Activated CD4-positive, alpha-beta memory T cell treated with anti-CD3 and anti-CD28 coated beads, Interleukin-2, amount 10 ng/mL, durations not matched to agents 7 days and 5 days (primary cell): Measurements from ENCODE around the gene LRRC73. TPM values are rescaled to one million over a fixed set of nuclear protein-coding genes. Genes with fewer than 3 reads are reported as not detected.
"Not testable (repeated sequence)": the region's sequence is repeated elsewhere in the genome, so short reads cannot be mapped to it uniquely, and the experiment has no call there.

Source experiments
- CTCF ChIA-PET: fragments of 350-600 bp; sonication (Branson Sonifier 250); formaldehyde crosslinking; loops from one replicate; lab custom pipeline; 2021; ENCODE audit warnings: antibody characterized with exemption, inconsistent platforms; lab: Charles Lee
- POLR2A ChIA-PET: fragments of 350-600 bp; sonication (Branson Sonifier 250); formaldehyde crosslinking; loops from one replicate; lab custom pipeline; 2021; ENCODE audit warnings: antibody characterized with exemption; lab: Charles Lee
- DNase-seq: peaks from one replicate; pipeline ENCODE4 v3.0.0-alpha.2; 2020
- H3K27ac Mint-ChIP-seq: one replicate; pipeline ENCODE4 v1.8.0; 2021; ENCODE audit warnings: mild to moderate bottlenecking, mixed read lengths
- H3K27me3 Mint-ChIP-seq: one replicate; pipeline ENCODE4 v1.8.0; 2021; ENCODE audit warnings: mixed read lengths
- H3K36me3 Mint-ChIP-seq: one replicate; pipeline ENCODE4 v1.8.0; 2021; ENCODE audit warnings: low read depth, mixed read lengths
- H3K4me1 Mint-ChIP-seq: one replicate; pipeline ENCODE4 v1.8.0; 2021; ENCODE audit warnings: mixed read lengths
- H3K4me3 Mint-ChIP-seq: one replicate; pipeline ENCODE4 v1.8.0; 2021; ENCODE audit warnings: mild to moderate bottlenecking, mixed read lengths
- H3K9me3 Mint-ChIP-seq: one replicate; pipeline ENCODE4 v1.8.0; 2021; ENCODE audit warnings: mixed read lengths
- total RNA-seq, 2 experiments: library from RNA; stranded (reverse); gene quantifications; one replicate each; pipeline ENCODE4 v1.2.3, GENCODE V29; 2021

LRRC73 gene
- total RNA-seq, result under 1 TPM; 0.23 to 0.25 TPM

- H3K36me3 Mint-ChIP-seq, result peaks cover 41% of the 10 kb centered on the region
- ChIA-PET POLR2A (interaction anchor here (0.6 to 1.6 kb wide), 4 partner anchors 9 to 531 kb away, joined by 3 to 7 read pairs (median 4); partner anchors contain the start of gene PEX6), CTCF (interaction anchor here (1.0 to 1.4 kb wide), 4 partner anchors 14 to 141 kb away, joined by 3 read pairs; partner anchors contain the start of genes DLK2 and ZNF318)
- peaks cover 17% of the 10 kb centered on the region for H3K27me3 Mint-ChIP-seq
- H3K4me3 Mint-ChIP-seq, result peak within 1 kb of the TSS; percentile 79
- peaks cover 30% of the 10 kb centered on the region for H3K4me1 Mint-ChIP-seq
- peak; percentile 80 for DNase-seq
- H3K9me3 Mint-ChIP-seq, result no peaks in the 10 kb centered on the region
- H3K27ac Mint-ChIP-seq, result peak within 1 kb of the TSS; percentile 66
These were observed at the start of gene LRRC73 for GRCh38 chr6:43509984-43510826. Gene LRRC73 (minus strand): TSS chr6:43510346. CDS start chr6:43509785, 561 bp downstream.

- no peaks in the 10 kb centered on the region for H3K9me3 Mint-ChIP-seq
- peaks cover 76% of the 10 kb centered on the region for H3K36me3 Mint-ChIP-seq
- H3K4me1 Mint-ChIP-seq, result no peaks in the 10 kb centered on the region
- no peak overlapping the region for H3K27ac Mint-ChIP-seq
- CTCF ChIA-PET, result interaction anchor here (1.6 kb wide), 1 partner anchor 53 kb away, joined by 3 read pairs; no protein-coding TSS in a partner anchor
- POLR2A ChIA-PET, result interaction anchor here (1.3 kb wide), 1 partner anchor 25 kb away, joined by 3 read pairs; no protein-coding TSS in a partner anchor
- H3K27me3 Mint-ChIP-seq, result no peaks in the 10 kb centered on the region
- no peak overlapping the region for H3K4me3 Mint-ChIP-seq
- DNase-seq, result no peak
These were observed 49.2 kb upstream of the LRRC73 start for GRCh38 chr6:43559328-43559727.

GRCh38 chr6:43557620-43558019 lies 47.5 kb upstream of the LRRC73 start:
- H3K27me3 Mint-ChIP-seq, H3K27ac Mint-ChIP-seq, H3K4me3 Mint-ChIP-seq, H3K9me3 Mint-ChIP-seq, H3K4me1 Mint-ChIP-seq, POLR2A ChIA-PET, DNase-seq: not testable (repeated sequence)
- CTCF ChIA-PET, result interaction anchor here (0.6 kb wide), 1 partner anchor 50 kb away, joined by 3 read pairs; no protein-coding TSS in a partner anchor
- peaks cover 82% of the 10 kb centered on the region for H3K36me3 Mint-ChIP-seq

DNA sequence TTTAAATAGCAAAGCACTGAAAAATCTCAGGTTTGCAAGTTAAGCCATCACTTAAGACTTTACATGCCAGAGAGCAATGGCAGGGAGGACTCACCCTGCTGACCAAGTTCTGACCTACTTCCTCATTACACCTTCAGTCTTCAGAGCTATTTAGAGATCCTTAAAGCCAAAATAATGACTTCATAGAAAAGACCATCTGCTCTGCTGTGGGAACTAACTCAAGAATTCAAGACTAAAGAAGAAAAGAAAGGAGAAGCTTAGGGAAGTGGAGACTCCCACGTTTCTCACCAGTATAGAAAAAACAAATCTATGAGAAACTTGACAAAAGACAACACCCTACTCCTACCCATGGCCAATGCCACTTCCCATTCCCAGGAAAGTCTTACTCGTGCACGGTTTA lies 37.1 kb upstream of the LRRC73 start:
- CTCF ChIA-PET, result interaction anchor here (1.0 kb wide), 1 partner anchor 318 kb away, joined by 3 read pairs; the partner anchor contains the start of gene DNPH1
- peak overlapping the region; percentile 7 for H3K27ac Mint-ChIP-seq
- no peaks in the 10 kb centered on the region for H3K27me3 Mint-ChIP-seq
- peaks cover 76% of the 10 kb centered on the region for H3K36me3 Mint-ChIP-seq
- peaks cover 3% of the 10 kb centered on the region for H3K4me1 Mint-ChIP-seq
- no peaks in the 10 kb centered on the region for H3K9me3 Mint-ChIP-seq
- POLR2A ChIA-PET, result no interaction called here
- no peak for DNase-seq
- H3K4me3 Mint-ChIP-seq, result no peak overlapping the region

- Mint-ChIP-seq H3K27ac (no peak overlapping the region), H3K9me3 (no peaks in the 10 kb centered on the region), H3K4me1 (peaks cover 3% of the 10 kb centered on the region), H3K27me3 (no peaks in the 10 kb centered on the region), H3K4me3 (no peak overlapping the region), H3K36me3 (peaks cover 72% of the 10 kb centered on the region)
- POLR2A ChIA-PET, result interaction anchor here (1.7 kb wide), 1 partner anchor 19 kb away, joined by 6 read pairs; no protein-coding TSS in a partner anchor
- DNase-seq, result no peak
- CTCF ChIA-PET, result no interaction called here
These were observed 34.3 kb upstream of the LRRC73 start for GRCh38 chr6:43544461-43544860.

GRCh38 chr6:43541774-43542471 lies 31.8 kb upstream of the LRRC73 start:
- no peak for DNase-seq
- Mint-ChIP-seq H3K27me3 (no peaks in the 10 kb centered on the region), H3K4me1 (peaks cover 3% of the 10 kb centered on the region), H3K4me3 (no peak overlapping the region), H3K36me3 (peaks cover 70% of the 10 kb centered on the region), H3K9me3 (no peaks in the 10 kb centered on the region), H3K27ac (no peak overlapping the region)
- POLR2A ChIA-PET, result no interaction called here
- CTCF ChIA-PET, result interaction anchor here (1.2 to 1.3 kb wide), 2 partner anchors 10 to 69 kb away, joined by 3 to 4 read pairs; no protein-coding TSS in a partner anchor

DNA sequence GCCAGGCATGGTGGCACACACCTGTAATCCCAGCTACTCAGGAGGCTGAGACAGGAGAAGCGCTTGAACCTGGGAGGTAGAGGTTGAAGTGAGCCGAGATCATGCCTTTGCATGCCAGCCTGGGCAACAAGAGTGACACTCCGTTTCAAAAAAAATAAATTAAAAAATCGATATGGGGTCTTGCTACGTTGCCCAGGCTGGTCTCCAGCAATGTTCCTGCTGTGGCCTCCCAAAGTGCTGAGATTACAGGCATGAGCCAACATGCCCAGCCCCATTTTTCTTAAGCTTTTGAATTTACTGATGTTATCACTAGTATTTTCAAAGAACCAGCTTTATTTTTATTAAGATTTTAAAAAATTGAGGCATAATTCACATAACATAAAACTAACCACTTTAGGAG lies 30.4 kb upstream of the LRRC73 start:
- ChIA-PET CTCF (no interaction called here), POLR2A (interaction anchor here (1.3 kb wide), 1 partner anchor 10 kb away, joined by 3 read pairs; no protein-coding TSS in a partner anchor)
- Mint-ChIP-seq H3K36me3 (peaks cover 61% of the 10 kb centered on the region), H3K27me3 (no peaks in the 10 kb centered on the region), H3K27ac (no peak overlapping the region), H3K4me1 (peaks cover 3% of the 10 kb centered on the region), H3K9me3 (no peaks in the 10 kb centered on the region), H3K4me3 (no peak overlapping the region)
- no peak for DNase-seq

GRCh38 chr6:43539409-43539808 lies 29.3 kb upstream of the LRRC73 start:
- POLR2A ChIA-PET, result interaction anchor here (1.3 kb wide), 1 partner anchor 9 kb away, joined by 3 read pairs; no protein-coding TSS in a partner anchor
- CTCF ChIA-PET, H3K4me3 Mint-ChIP-seq, H3K27me3 Mint-ChIP-seq, H3K27ac Mint-ChIP-seq, DNase-seq, H3K4me1 Mint-ChIP-seq, H3K9me3 Mint-ChIP-seq: not testable (repeated sequence)
- H3K36me3 Mint-ChIP-seq, result peaks cover 51% of the 10 kb centered on the region

- H3K27ac Mint-ChIP-seq, H3K4me1 Mint-ChIP-seq, H3K27me3 Mint-ChIP-seq, POLR2A ChIA-PET, H3K9me3 Mint-ChIP-seq, DNase-seq, H3K4me3 Mint-ChIP-seq, CTCF ChIA-PET: not testable (repeated sequence)
- peaks cover 48% of the 10 kb centered on the region for H3K36me3 Mint-ChIP-seq
These were observed 28.8 kb upstream of the LRRC73 start for GRCh38 chr6:43538986-43539385.

GRCh38 chr6:43532201-43532600 lies 22.1 kb upstream of the LRRC73 start:
- DNase-seq, result no peak
- ChIA-PET CTCF (interaction anchor here (1.4 kb wide), 1 partner anchor 11 kb away, joined by 3 read pairs; no protein-coding TSS in a partner anchor), POLR2A (interaction anchor here (0.6 to 1.9 kb wide), 4 partner anchors 10 to 110 kb away, joined by 3 to 6 read pairs (median 3); partner anchors contain the start of gene LRRC73)
- no peaks in the 10 kb centered on the region for H3K27me3 Mint-ChIP-seq
- H3K36me3 Mint-ChIP-seq, result peaks cover 57% of the 10 kb centered on the region
- H3K9me3 Mint-ChIP-seq, result no peaks in the 10 kb centered on the region
- no peak overlapping the region for H3K27ac Mint-ChIP-seq
- H3K4me3 Mint-ChIP-seq, result no peak overlapping the region
- no peaks in the 10 kb centered on the region for H3K4me1 Mint-ChIP-seq

DNA sequence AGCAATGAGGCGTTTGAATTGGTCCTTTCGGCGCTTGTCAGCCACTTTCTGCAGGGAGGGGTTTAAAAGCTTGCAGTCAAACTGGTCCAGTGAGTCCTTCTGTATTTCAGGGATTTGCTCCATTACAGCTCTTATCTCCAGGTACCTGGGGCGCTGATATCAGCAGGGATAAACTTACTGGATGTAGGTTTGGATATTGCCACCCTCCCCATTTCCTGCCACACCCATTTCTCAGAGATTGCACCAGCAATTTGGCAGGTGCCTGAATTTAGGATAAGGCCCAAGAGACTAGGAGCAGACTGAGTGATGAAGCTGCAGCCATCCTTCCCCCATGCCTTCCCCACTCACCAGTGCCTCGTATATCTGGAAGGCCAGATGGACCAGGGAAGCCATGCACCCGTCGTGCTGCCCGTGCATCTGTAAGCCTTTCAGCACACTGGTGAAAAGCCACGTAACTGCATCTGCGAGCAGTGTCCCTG lies 14.4 kb upstream of the LRRC73 start:
- H3K36me3 Mint-ChIP-seq, result peaks cover 71% of the 10 kb centered on the region
- no peak for DNase-seq
- no peaks in the 10 kb centered on the region for H3K9me3 Mint-ChIP-seq
- H3K4me3 Mint-ChIP-seq, result no peak overlapping the region
- peak overlapping the region; percentile 35 for H3K27ac Mint-ChIP-seq
- H3K27me3 Mint-ChIP-seq, result no peaks in the 10 kb centered on the region
- CTCF ChIA-PET, result no interaction called here
- POLR2A ChIA-PET, result interaction anchor here (1.6 kb wide), 1 partner anchor 20 kb away, joined by 6 read pairs; no protein-coding TSS in a partner anchor
- peaks cover 11% of the 10 kb centered on the region for H3K4me1 Mint-ChIP-seq

DNA sequence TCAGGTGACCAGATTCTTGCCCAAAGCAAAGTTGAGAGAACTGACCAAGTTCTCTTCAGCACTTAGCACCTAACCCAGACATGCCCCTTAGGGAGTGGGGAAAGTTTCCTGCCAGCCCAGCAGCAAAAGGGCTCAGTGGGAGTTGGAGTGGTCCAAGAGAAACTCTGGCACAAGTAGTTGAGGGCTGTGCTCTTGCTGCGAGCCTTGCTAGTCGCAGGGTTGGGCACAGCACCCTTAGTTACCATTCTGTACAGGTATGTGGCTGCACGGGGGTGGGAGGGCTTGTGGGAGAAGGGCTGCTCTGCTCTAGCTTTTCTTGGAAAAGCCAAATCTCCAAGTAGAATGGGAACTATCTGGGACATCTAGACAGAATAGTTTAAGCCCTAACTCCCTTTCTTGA lies 13.1 kb upstream of the LRRC73 start:
- peaks cover 61% of the 10 kb centered on the region for H3K36me3 Mint-ChIP-seq
- POLR2A ChIA-PET, result interaction anchor here (2.4 kb wide), 1 partner anchor 9 kb away, joined by 6 read pairs; no protein-coding TSS in a partner anchor

More for the DNA sequence above, 13.1 kb upstream of the LRRC73 start:
- peaks cover 12% of the 10 kb centered on the region for H3K4me1 Mint-ChIP-seq
- H3K27me3 Mint-ChIP-seq, result no peaks in the 10 kb centered on the region
- DNase-seq, result no peak
- no peak overlapping the region for H3K4me3 Mint-ChIP-seq
- no peaks in the 10 kb centered on the region for H3K9me3 Mint-ChIP-seq
- H3K27ac Mint-ChIP-seq, result no peak overlapping the region
- CTCF ChIA-PET, result no interaction called here
